ENCODE results near the gene ATP5PB.

DNA sequence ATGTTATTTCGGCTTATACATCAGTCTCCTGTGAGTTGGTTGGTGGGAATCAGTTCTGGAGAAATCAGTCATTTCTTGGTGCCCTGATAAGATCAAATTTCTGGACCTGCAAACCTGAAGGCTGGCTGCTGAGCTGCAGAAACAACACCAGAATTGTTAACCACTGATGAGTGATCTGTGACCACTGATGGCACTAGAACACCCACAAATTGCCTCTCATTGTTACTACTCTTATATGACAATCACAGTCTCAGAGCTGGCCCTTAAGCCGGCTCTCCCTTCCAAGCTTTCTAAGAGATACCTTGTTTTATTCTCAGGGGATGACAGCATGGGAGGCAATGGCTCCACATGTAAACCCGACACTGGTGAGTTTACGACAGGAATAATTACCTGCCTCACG lies 26.4 kb downstream of the ATP5PB start:
- TF ChIP-seq, protein P1, sequence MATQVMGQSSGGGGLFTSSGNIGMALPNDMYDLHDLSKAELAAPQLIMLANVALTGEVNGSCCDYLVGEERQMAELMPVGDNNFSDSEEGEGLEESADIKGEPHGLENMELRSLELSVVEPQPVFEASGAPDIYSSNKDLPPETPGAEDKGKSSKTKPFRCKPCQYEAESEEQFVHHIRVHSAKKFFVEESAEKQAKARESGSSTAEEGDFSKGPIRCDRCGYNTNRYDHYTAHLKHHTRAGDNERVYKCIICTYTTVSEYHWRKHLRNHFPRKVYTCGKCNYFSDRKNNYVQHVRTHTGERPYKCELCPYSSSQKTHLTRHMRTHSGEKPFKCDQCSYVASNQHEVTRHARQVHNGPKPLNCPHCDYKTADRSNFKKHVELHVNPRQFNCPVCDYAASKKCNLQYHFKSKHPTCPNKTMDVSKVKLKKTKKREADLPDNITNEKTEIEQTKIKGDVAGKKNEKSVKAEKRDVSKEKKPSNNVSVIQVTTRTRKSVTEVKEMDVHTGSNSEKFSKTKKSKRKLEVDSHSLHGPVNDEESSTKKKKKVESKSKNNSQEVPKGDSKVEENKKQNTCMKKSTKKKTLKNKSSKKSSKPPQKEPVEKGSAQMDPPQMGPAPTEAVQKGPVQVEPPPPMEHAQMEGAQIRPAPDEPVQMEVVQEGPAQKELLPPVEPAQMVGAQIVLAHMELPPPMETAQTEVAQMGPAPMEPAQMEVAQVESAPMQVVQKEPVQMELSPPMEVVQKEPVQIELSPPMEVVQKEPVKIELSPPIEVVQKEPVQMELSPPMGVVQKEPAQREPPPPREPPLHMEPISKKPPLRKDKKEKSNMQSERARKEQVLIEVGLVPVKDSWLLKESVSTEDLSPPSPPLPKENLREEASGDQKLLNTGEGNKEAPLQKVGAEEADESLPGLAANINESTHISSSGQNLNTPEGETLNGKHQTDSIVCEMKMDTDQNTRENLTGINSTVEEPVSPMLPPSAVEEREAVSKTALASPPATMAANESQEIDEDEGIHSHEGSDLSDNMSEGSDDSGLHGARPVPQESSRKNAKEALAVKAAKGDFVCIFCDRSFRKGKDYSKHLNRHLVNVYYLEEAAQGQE (IDR thresholded peaks at IDR 0.05; ENCODE audit: borderline replicate concordance), result no peak
- TF ChIP-seq, protein P2, sequence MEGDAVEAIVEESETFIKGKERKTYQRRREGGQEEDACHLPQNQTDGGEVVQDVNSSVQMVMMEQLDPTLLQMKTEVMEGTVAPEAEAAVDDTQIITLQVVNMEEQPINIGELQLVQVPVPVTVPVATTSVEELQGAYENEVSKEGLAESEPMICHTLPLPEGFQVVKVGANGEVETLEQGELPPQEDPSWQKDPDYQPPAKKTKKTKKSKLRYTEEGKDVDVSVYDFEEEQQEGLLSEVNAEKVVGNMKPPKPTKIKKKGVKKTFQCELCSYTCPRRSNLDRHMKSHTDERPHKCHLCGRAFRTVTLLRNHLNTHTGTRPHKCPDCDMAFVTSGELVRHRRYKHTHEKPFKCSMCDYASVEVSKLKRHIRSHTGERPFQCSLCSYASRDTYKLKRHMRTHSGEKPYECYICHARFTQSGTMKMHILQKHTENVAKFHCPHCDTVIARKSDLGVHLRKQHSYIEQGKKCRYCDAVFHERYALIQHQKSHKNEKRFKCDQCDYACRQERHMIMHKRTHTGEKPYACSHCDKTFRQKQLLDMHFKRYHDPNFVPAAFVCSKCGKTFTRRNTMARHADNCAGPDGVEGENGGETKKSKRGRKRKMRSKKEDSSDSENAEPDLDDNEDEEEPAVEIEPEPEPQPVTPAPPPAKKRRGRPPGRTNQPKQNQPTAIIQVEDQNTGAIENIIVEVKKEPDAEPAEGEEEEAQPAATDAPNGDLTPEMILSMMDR (IDR thresholded peaks at IDR 0.05; ENCODE audit: poor library complexity, severe bottlenecking), result no peak
- TF ChIP-seq SMC3 (conservative IDR thresholded peaks at IDR 0.05; ENCODE audit: poor library complexity), result no peak
- no peak for TF ChIP-seq EZH2 (IDR thresholded peaks at IDR 0.05; ENCODE audit: borderline replicate concordance, insufficient read depth, low read length, poor library complexity, severe bottlenecking)
- no peak for TF ChIP-seq POLR2AphosphoS5 (IDR thresholded peaks at IDR 0.05)
- no peak for TF ChIP-seq EP300 (conservative IDR thresholded peaks at IDR 0.05; ENCODE audit: poor library complexity, severe bottlenecking)
- no peak for TF ChIP-seq RAD21 (conservative IDR thresholded peaks at IDR 0.05)
- TF ChIP-seq TAF1 (IDR thresholded peaks at IDR 0.05; ENCODE audit: low read depth), result no peak
- TF ChIP-seq MXI1 (conservative IDR thresholded peaks at IDR 0.05; ENCODE audit: poor library complexity, severe bottlenecking), result no peak
